ENCODE measurements around the gene UBA5.
A peak's percentile ranks its signal among the peaks of the same experiment; 100 is the strongest.
"Not testable (repeated sequence)": the region's sequence is repeated elsewhere in the genome, so short reads cannot be mapped to it uniquely, and the experiment has no call there.

Gene UBA5

GRCh38 chr3:132660052-132660810 lies at the start of gene UBA5:
UBA5 (plus strand) TSS chr3:132660329; CDS start chr3:132660538, 209 bp downstream.
- peaks cover 0 to 2% of the 10 kb centered on the region in 2 donors for H3K36me3 ChIP-seq (ENCODE audit: control insufficient read depth in 2 of 2, insufficient read depth in 2 of 2, low read length in 2 of 2)
- H3K27ac ChIP-seq (ENCODE audit: low read length): peak within 1 kb of the TSS; percentile 91
- no peaks in the 10 kb centered on the region for H3K9me3 ChIP-seq (ENCODE audit: control insufficient read depth in 2 of 2, low read length in 2 of 2)
- peaks cover 11% of the 10 kb centered on the region for H3K4me1 ChIP-seq (ENCODE audit: control insufficient read depth, insufficient read depth, low read length)
- H3K9ac ChIP-seq (ENCODE audit: low read length in 2 of 2): peak within 1 kb of the TSS; percentile 88 to 94
- H3K27me3 ChIP-seq (ENCODE audit: control insufficient read depth in 1 of 2, insufficient read depth in 2 of 2, low read length in 2 of 2): no peaks in the 10 kb centered on the region
- H3K4me3 ChIP-seq (ENCODE audit: low read length in 2 of 2): peak within 1 kb of the TSS; percentile 94

GRCh38 chr3:132615301-132615700 lies 44.8 kb upstream of the UBA5 start:
- not testable (repeated sequence) for H3K9ac ChIP-seq (ENCODE audit: low read length in 2 of 2); H3K9me3 ChIP-seq (ENCODE audit: control insufficient read depth in 2 of 2, low read length in 2 of 2); H3K4me1 ChIP-seq (ENCODE audit: control insufficient read depth, insufficient read depth, low read length); H3K4me3 ChIP-seq (ENCODE audit: low read length in 2 of 2); H3K27ac ChIP-seq (ENCODE audit: low read length); H3K36me3 ChIP-seq (ENCODE audit: control insufficient read depth in 2 of 2, insufficient read depth in 2 of 2, low read length in 2 of 2); H3K27me3 ChIP-seq (ENCODE audit: control insufficient read depth in 1 of 2, insufficient read depth in 2 of 2, low read length in 2 of 2)

GRCh38 chr3:132615881-132616280 lies 44.2 kb upstream of the UBA5 start:
- H3K27me3 ChIP-seq (ENCODE audit: control insufficient read depth in 1 of 2, insufficient read depth in 2 of 2, low read length in 2 of 2): no peaks in the 10 kb centered on the region
- no peak overlapping the region for H3K9ac ChIP-seq (ENCODE audit: low read length in 2 of 2)
- H3K9me3 ChIP-seq (ENCODE audit: control insufficient read depth in 2 of 2, low read length in 2 of 2): no peaks in the 10 kb centered on the region
- no peak overlapping the region for H3K27ac ChIP-seq (ENCODE audit: low read length)
- H3K4me1 ChIP-seq (ENCODE audit: control insufficient read depth, insufficient read depth, low read length): no peaks in the 10 kb centered on the region
- peaks cover 0 to 5% of the 10 kb centered on the region in 2 donors for H3K36me3 ChIP-seq (ENCODE audit: control insufficient read depth in 2 of 2, insufficient read depth in 2 of 2, low read length in 2 of 2)
- no peak overlapping the region for H3K4me3 ChIP-seq (ENCODE audit: low read length in 2 of 2)

GRCh38 chr3:132616780-132617179 lies 43.3 kb upstream of the UBA5 start:
- no peak overlapping the region for H3K27ac ChIP-seq (ENCODE audit: low read length)
- peaks cover 0 to 5% of the 10 kb centered on the region in 2 donors for H3K36me3 ChIP-seq (ENCODE audit: control insufficient read depth in 2 of 2, insufficient read depth in 2 of 2, low read length in 2 of 2)
- no peaks in the 10 kb centered on the region for H3K27me3 ChIP-seq (ENCODE audit: control insufficient read depth in 1 of 2, insufficient read depth in 2 of 2, low read length in 2 of 2)
- H3K9me3 ChIP-seq (ENCODE audit: control insufficient read depth in 2 of 2, low read length in 2 of 2): no peaks in the 10 kb centered on the region
- no peak overlapping the region for H3K4me3 ChIP-seq (ENCODE audit: low read length in 2 of 2)
- no peak overlapping the region for H3K9ac ChIP-seq (ENCODE audit: low read length in 2 of 2)
- no peaks in the 10 kb centered on the region for H3K4me1 ChIP-seq (ENCODE audit: control insufficient read depth, insufficient read depth, low read length)

GRCh38 chr3:132622148-132622547 lies 38.0 kb upstream of the UBA5 start:
- Histone ChIP-seq H3K27me3 (ENCODE audit: control insufficient read depth in 1 of 2, insufficient read depth in 2 of 2, low read length in 2 of 2) (no peaks in the 10 kb centered on the region), H3K9me3 (ENCODE audit: control insufficient read depth in 2 of 2, low read length in 2 of 2) (no peaks in the 10 kb centered on the region), H3K9ac (ENCODE audit: low read length in 2 of 2) (no peak overlapping the region), H3K4me3 (ENCODE audit: low read length in 2 of 2) (no peak overlapping the region), H3K36me3 (ENCODE audit: control insufficient read depth in 2 of 2, insufficient read depth in 2 of 2, low read length in 2 of 2) (peaks cover 5 to 10% of the 10 kb centered on the region in 2 donors), H3K4me1 (ENCODE audit: control insufficient read depth, insufficient read depth, low read length) (no peaks in the 10 kb centered on the region), H3K27ac (ENCODE audit: low read length) (no peak overlapping the region)

GRCh38 chr3:132622761-132623160 lies 37.4 kb upstream of the UBA5 start:
- Histone ChIP-seq H3K27ac (ENCODE audit: low read length) (no peak overlapping the region), H3K27me3 (ENCODE audit: control insufficient read depth in 1 of 2, insufficient read depth in 2 of 2, low read length in 2 of 2) (no peaks in the 10 kb centered on the region), H3K4me1 (ENCODE audit: control insufficient read depth, insufficient read depth, low read length) (no peaks in the 10 kb centered on the region), H3K4me3 (ENCODE audit: low read length in 2 of 2) (no peak overlapping the region), H3K9ac (ENCODE audit: low read length in 2 of 2) (no peak overlapping the region), H3K9me3 (ENCODE audit: control insufficient read depth in 2 of 2, low read length in 2 of 2) (no peaks in the 10 kb centered on the region), H3K36me3 (ENCODE audit: control insufficient read depth in 2 of 2, insufficient read depth in 2 of 2, low read length in 2 of 2) (peaks cover 5 to 10% of the 10 kb centered on the region in 2 donors)

- Histone ChIP-seq H3K27ac (ENCODE audit: low read length) (no peak overlapping the region), H3K4me1 (ENCODE audit: control insufficient read depth, insufficient read depth, low read length) (no peaks in the 10 kb centered on the region), H3K9me3 (ENCODE audit: control insufficient read depth in 2 of 2, low read length in 2 of 2) (no peaks in the 10 kb centered on the region), H3K27me3 (ENCODE audit: control insufficient read depth in 1 of 2, insufficient read depth in 2 of 2, low read length in 2 of 2) (no peaks in the 10 kb centered on the region), H3K4me3 (ENCODE audit: low read length in 2 of 2) (no peak overlapping the region), H3K36me3 (ENCODE audit: control insufficient read depth in 2 of 2, insufficient read depth in 2 of 2, low read length in 2 of 2) (peaks cover 8 to 10% of the 10 kb centered on the region in 2 donors), H3K9ac (ENCODE audit: low read length in 2 of 2) (no peak overlapping the region)
Measured at GRCh38 chr3:132623646-132624045, 36.5 kb upstream of the UBA5 start.

GRCh38 chr3:132624790-132625189 lies 35.3 kb upstream of the UBA5 start:
- Histone ChIP-seq H3K27ac (ENCODE audit: low read length) (no peak overlapping the region), H3K27me3 (ENCODE audit: control insufficient read depth in 1 of 2, insufficient read depth in 2 of 2, low read length in 2 of 2) (no peaks in the 10 kb centered on the region), H3K4me3 (ENCODE audit: low read length in 2 of 2) (no peak overlapping the region), H3K4me1 (ENCODE audit: control insufficient read depth, insufficient read depth, low read length) (no peaks in the 10 kb centered on the region), H3K9ac (ENCODE audit: low read length in 2 of 2) (no peak overlapping the region), H3K36me3 (ENCODE audit: control insufficient read depth in 2 of 2, insufficient read depth in 2 of 2, low read length in 2 of 2) (peaks cover 8 to 10% of the 10 kb centered on the region in 2 donors), H3K9me3 (ENCODE audit: control insufficient read depth in 2 of 2, low read length in 2 of 2) (no peaks in the 10 kb centered on the region)

- Histone ChIP-seq H3K27me3 (ENCODE audit: control insufficient read depth in 1 of 2, insufficient read depth in 2 of 2, low read length in 2 of 2) (no peaks in the 10 kb centered on the region), H3K9me3 (ENCODE audit: control insufficient read depth in 2 of 2, low read length in 2 of 2) (no peaks in the 10 kb centered on the region), H3K27ac (ENCODE audit: low read length) (no peak overlapping the region), H3K9ac (ENCODE audit: low read length in 2 of 2) (no peak overlapping the region), H3K4me1 (ENCODE audit: control insufficient read depth, insufficient read depth, low read length) (no peaks in the 10 kb centered on the region), H3K36me3 (ENCODE audit: control insufficient read depth in 2 of 2, insufficient read depth in 2 of 2, low read length in 2 of 2) (peaks cover 8 to 10% of the 10 kb centered on the region in 2 donors), H3K4me3 (ENCODE audit: low read length in 2 of 2) (no peak overlapping the region)
Measured at GRCh38 chr3:132625613-132626012, 34.5 kb upstream of the UBA5 start.

- Histone ChIP-seq H3K4me1 (ENCODE audit: control insufficient read depth, insufficient read depth, low read length) (no peaks in the 10 kb centered on the region), H3K27ac (ENCODE audit: low read length) (no peak overlapping the region), H3K9me3 (ENCODE audit: control insufficient read depth in 2 of 2, low read length in 2 of 2) (no peaks in the 10 kb centered on the region), H3K9ac (ENCODE audit: low read length in 2 of 2) (no peak overlapping the region), H3K36me3 (ENCODE audit: control insufficient read depth in 2 of 2, insufficient read depth in 2 of 2, low read length in 2 of 2) (peaks cover 8 to 10% of the 10 kb centered on the region in 2 donors), H3K27me3 (ENCODE audit: control insufficient read depth in 1 of 2, insufficient read depth in 2 of 2, low read length in 2 of 2) (no peaks in the 10 kb centered on the region), H3K4me3 (ENCODE audit: low read length in 2 of 2) (no peak overlapping the region)
Measured at GRCh38 chr3:132626955-132627354, 33.2 kb upstream of the UBA5 start.

- Histone ChIP-seq H3K27ac (ENCODE audit: low read length) (no peak overlapping the region), H3K4me1 (ENCODE audit: control insufficient read depth, insufficient read depth, low read length) (no peaks in the 10 kb centered on the region), H3K9ac (ENCODE audit: low read length in 2 of 2) (no peak overlapping the region), H3K4me3 (ENCODE audit: low read length in 2 of 2) (no peak overlapping the region), H3K9me3 (ENCODE audit: control insufficient read depth in 2 of 2, low read length in 2 of 2) (no peaks in the 10 kb centered on the region), H3K36me3 (ENCODE audit: control insufficient read depth in 2 of 2, insufficient read depth in 2 of 2, low read length in 2 of 2) (peaks cover 8 to 10% of the 10 kb centered on the region in 2 donors), H3K27me3 (ENCODE audit: control insufficient read depth in 1 of 2, insufficient read depth in 2 of 2, low read length in 2 of 2) (no peaks in the 10 kb centered on the region)
Measured at GRCh38 chr3:132628157-132628556, 32.0 kb upstream of the UBA5 start.

Measured in stomach smooth muscle (tissue), 2 donors.